GM18508 (cell line): Measurements from ENCODE around the gene PTGR2.
"Not testable (repeated sequence)": the region's sequence is repeated elsewhere in the genome, so short reads cannot be mapped to it uniquely, and the experiment has no call there.

Experiments
- ATAC-seq: cut with Tn5 transposase; IDR thresholded peaks from one replicate; pipeline ENCODE4 v1.9.1; 2021; ENCODE audit warnings: moderate number of reproducible peaks; ENCODE audit not compliant: insufficient read depth, unreplicated experiment

The PTGR2 gene

DNA sequence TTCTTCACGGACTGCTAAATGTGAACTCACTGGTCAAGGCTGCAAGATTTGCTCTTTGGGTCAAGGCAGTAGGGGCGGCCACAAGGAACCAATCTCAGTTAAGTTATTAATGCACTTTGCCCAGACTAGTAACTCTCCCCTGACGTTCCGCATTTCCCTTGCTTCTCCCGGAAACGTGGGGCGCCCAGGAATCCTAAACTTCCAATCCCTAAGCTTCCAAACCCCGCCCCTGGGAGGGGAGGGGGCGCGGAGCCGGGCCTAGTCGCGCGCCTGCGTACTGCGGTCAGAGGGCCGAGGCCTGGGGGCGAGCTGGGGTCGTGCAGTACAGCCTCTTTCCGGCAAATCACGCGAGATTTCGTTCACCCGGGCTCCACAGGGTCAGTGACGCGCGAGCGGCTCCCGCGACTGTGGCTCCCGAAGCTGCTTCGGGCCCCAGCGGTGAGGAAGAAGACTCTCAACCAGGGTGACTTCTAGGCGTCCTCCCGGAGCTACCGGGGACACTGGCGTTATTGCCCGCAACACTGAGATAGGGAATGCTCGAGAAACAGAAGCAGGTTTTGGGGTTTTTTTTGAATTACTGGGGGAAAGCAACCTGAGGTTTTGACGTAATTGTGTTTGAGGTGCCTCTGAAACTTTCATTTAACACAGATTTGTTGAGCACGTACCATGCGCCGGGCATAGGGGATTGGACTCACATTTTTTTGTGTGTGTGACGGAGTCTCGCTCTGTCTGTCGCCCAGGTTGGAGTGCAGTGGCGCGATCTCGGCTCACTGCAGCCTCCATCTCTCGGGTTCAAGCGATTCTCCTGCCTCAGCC, at the start of gene PTGR2:
TSS of gene PTGR2 (plus strand) at position 265 of the 816 bp plus-strand sequence. CDS start 7,032 bp downstream, outside the sequence.
- ATAC-seq: no peak

DNA sequence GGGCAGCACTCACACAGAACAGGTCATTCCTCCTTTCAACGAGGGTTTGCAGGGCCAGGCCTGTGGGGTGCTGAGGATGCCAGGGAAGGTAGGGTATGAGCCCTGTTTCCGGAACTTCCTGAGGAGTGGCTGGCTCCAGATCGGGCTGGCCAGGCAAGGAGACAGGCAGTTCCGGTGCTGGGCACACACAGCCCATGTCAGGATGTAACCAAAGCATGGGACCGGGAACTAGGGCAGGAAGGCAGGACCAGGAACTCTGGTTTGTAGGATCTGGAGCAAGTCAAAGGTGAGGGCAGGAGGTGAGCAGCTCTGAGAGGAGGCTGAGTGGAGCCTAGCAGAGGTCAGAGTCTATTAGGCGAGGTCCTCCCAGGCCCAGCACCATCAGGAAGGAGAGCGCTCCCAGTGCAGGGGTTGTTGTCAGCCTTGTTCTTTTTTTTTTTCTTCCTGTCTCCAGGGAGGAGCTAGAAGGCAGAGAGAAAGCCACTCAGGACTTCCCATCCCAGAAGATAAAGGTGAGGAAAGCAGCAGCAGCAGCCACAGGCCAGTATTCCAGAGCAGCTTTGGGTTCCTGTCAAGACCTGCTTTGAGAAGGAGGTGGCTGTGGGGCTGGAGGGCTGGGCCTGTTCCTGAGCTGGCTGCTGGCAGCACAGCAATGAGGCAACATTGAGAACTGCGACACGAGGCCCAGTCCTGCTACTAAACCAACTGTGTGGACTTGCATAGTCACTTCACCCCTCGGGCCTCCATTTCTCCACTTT, 49.0 kb upstream of the PTGR2 start:
- ATAC-seq: no peak

GRCh38 chr14:73804636-73805035, 47.0 kb upstream of the PTGR2 start:
- no peak for ATAC-seq

DNA sequence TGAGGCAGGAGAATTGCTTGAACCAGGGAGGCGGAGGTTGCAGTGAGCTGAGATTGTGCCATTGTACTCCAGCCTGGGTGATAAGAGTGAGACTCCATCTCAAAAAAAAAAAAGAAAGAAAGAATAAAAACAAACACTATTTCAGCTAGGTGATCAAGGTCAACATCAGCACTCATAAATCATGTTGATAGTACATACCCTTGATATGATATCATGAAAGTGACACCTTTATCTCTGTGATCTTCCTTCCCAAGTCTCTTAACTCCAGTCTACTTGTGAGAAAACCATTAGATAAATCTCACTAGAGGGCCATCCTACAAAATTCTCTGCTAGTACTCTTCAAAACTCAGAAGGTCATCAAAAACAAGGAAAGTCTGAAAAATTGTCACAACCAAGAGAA, 44.2 kb upstream of the PTGR2 start:
- ATAC-seq: no peak

- no peak for ATAC-seq
These were observed 42.2 kb upstream of the PTGR2 start for GRCh38 chr14:73809391-73809790.

GRCh38 chr14:73810478-73811163, 41.0 kb upstream of the PTGR2 start:
- ATAC-seq: no peak

GRCh38 chr14:73811164-73811503, 40.5 kb upstream of the PTGR2 start:
- no peak for ATAC-seq

DNA sequence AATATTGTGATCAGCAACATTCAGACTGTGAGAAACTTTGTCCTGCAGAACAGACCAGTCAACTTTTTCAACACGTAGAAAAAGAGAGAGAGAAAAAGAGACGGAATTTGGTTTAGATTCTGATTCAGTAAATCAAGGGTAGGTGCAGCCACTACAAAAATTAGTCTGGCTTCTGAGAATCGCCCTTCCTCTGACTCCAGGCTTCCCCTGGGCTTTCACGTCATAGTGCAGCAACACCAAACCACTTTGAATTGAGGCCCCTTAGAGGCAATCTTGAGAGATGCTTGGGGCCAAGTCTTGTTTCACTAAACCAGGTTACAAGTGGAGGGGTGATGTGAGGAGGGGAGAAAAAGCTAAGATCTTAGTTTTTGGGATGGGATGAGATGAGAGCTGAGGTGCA, 37.5 kb upstream of the PTGR2 start:
- no peak for ATAC-seq

- no peak for ATAC-seq
These were observed 35.8 kb upstream of the PTGR2 start for GRCh38 chr14:73815849-73816248.

DNA sequence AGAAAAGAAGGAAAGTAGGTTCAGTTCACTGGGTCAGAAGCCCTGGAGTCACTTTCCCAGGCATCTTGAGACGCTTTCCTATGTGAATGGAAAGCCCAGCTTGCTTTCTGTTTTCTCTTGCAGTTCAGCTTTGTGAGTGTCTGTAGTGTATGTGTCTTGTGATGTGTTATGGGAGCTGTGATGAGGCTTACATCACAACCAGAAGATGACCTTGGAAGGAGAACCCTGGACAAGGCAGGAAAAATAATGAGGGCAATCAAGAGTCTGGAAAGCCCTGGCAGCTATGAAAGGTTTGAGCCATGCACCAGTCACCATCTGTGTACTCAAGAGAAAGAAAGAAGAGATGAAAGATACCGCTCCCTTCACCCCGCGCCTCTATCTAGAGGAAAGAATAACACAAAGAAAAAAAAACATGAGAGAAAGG, 35.2 kb upstream of the PTGR2 start:
- no peak for ATAC-seq

- ATAC-seq: no peak
These were observed 34.5 kb upstream of the PTGR2 start for GRCh38 chr14:73817020-73817655.

DNA sequence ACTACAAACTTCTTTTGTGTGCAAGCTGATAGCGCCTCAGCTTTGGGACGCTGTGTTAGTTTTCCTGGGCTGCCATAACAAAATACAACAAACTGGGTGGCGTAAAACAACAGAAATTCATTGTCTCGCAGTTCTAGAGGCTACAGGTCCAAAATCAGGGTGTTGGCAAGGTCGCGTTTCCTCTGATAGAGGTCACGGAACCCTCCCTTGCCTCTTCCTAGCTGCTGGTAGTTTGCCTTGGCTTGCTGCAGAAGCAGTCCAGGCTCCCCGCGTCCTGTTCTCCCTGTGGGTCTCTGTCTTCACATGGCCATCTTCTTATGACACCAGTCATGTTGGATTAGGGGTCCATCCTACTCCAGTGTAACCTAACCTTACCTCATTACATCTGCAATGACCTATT, 32.8 kb upstream of the PTGR2 start:
- no peak for ATAC-seq

GRCh38 chr14:73820631-73821030, 31.0 kb upstream of the PTGR2 start:
- ATAC-seq: no peak

- no peak for ATAC-seq
These were observed 28.2 kb upstream of the PTGR2 start for GRCh38 chr14:73823339-73823885.

DNA sequence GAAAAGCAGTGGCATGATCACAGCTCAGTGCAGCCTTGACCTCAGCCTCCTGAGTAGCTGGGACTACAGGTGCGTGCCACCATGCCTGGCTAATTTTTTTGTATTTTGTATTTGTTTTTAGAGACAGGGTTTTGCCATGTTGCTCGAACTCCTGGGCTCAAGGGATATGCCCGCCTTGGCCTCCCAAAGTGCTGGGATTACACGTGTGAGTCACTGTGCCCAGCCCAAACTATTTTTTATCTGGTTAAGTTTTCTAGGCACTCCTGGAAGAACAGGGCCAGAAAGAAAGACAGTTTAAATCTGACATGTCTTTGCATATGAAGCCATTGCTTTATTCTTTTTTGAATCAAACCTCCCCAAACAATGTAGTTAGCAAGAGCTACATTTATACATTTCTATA, 27.5 kb upstream of the PTGR2 start:
- ATAC-seq: no peak

DNA sequence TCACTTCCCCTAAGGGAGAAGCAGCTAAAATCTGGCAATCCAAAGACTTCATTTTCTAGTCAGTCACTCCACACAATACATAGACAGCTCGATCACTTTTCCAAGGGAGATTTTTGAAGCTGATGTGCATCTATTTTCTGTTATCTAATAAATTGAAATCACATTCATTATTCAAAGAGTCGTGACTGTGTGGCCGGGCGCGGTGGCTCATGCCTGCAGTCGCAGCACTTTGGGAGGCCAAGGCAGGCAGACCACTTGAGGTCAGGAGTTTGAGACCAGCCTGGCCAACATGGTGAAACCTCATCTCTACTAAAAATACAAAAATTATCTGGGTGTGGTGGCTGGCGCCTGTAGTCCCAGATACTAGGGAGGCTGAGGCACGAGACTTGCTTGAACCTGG, 27.1 kb upstream of the PTGR2 start:
- ATAC-seq: no peak

- no peak for ATAC-seq
These were observed 26.0 kb upstream of the PTGR2 start for GRCh38 chr14:73825551-73826188.

- not testable (repeated sequence) for ATAC-seq
These were observed 24.4 kb upstream of the PTGR2 start for GRCh38 chr14:73827190-73827589.

DNA sequence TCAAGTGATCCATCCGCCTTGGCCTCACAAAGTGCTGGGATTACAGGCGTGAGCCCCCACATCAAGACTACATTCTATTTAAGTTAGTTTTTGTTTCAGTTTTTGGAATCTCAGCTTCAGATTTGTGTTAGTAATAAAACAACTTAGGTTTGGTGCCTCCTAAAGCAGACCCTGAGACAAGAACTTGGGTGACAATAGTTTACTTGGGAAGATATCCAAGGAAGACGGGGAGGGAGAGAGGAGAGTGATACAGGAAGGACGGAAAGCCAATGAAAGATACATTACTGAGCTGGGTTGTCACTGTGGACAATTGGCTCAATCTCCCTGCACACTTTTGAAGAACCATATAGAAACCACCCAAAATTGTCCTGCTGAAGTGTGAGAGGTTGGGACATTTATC, 22.6 kb upstream of the PTGR2 start:
- no peak for ATAC-seq
